Transverse colon (tissue), 4 donors: ENCODE data around the gene AQP7.

Source experiments
- EP300 ChIP-seq: sonication (generic); formaldehyde crosslinking; IDR thresholded peaks from one replicate; pipeline ENCODE4 v1.6.1; 2017; ENCODE audit warnings: antibody characterized with exemption, low read depth
- POLR2AphosphoS5 ChIP-seq, 3 donors: sonication (generic); formaldehyde crosslinking; IDR thresholded peaks; one replicate each; pipeline ENCODE4 v1.6.1; 2016; ENCODE audit warnings: antibody characterized with exemption in 3 of 3
- TF ChIP-seq, protein P1 (sequence below), 5 experiments: fragments of 200-600 bp in 3 of 5; fragments of 450-650 bp in 2 of 5; sonication (generic) in 3 of 5; IDR thresholded peaks; 1 replicate in 2 of 5; 2 replicates in 3 of 5; pipeline ENCODE4 v1.5.1; 2016 to 2017; ENCODE audit warnings: antibody characterized with exemption in 5 of 5, inconsistent platforms in 3 of 5, mild to moderate bottlenecking in 2 of 5, moderate library complexity in 1 of 5

DNA sequence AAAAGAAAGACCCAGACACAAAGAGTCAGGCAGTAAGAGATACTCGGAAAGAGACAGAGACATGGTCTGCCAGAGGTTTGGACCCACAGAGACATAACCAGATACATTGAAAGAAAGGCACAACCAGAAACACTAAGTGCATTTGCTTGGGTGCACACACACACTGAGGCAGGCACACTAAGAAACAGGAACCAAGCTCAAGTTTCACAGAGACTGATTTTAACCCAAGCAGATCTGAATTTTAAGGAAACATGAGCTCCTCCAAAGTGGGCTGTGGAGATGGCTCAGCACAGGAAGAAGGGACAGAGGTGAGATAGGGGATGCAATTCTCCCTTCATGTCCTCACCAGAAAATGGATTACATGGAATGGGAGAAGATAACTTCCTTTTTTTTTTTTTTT lies 35.5 kb upstream of the AQP7 start:
- TF ChIP-seq EP300 = no peak
- TF ChIP-seq, protein P1, sequence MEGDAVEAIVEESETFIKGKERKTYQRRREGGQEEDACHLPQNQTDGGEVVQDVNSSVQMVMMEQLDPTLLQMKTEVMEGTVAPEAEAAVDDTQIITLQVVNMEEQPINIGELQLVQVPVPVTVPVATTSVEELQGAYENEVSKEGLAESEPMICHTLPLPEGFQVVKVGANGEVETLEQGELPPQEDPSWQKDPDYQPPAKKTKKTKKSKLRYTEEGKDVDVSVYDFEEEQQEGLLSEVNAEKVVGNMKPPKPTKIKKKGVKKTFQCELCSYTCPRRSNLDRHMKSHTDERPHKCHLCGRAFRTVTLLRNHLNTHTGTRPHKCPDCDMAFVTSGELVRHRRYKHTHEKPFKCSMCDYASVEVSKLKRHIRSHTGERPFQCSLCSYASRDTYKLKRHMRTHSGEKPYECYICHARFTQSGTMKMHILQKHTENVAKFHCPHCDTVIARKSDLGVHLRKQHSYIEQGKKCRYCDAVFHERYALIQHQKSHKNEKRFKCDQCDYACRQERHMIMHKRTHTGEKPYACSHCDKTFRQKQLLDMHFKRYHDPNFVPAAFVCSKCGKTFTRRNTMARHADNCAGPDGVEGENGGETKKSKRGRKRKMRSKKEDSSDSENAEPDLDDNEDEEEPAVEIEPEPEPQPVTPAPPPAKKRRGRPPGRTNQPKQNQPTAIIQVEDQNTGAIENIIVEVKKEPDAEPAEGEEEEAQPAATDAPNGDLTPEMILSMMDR (IDR thresholded peaks at IDR 0.05) = no peak
- no peak for TF ChIP-seq POLR2AphosphoS5 (IDR thresholded peaks at IDR 0.05)
